GM12872 (cell line): ENCODE results near the gene IL10RA.

ENCODE experiments used
- CTCF ChIP-seq: IDR thresholded peaks from 3 replicates; pipeline ENCODE4 v1.5.1; 2011; ENCODE audit warnings: low read depth, mild to moderate bottlenecking, low read length, moderate library complexity; ENCODE audit not compliant: insufficient read depth

IL10RA gene

DNA sequence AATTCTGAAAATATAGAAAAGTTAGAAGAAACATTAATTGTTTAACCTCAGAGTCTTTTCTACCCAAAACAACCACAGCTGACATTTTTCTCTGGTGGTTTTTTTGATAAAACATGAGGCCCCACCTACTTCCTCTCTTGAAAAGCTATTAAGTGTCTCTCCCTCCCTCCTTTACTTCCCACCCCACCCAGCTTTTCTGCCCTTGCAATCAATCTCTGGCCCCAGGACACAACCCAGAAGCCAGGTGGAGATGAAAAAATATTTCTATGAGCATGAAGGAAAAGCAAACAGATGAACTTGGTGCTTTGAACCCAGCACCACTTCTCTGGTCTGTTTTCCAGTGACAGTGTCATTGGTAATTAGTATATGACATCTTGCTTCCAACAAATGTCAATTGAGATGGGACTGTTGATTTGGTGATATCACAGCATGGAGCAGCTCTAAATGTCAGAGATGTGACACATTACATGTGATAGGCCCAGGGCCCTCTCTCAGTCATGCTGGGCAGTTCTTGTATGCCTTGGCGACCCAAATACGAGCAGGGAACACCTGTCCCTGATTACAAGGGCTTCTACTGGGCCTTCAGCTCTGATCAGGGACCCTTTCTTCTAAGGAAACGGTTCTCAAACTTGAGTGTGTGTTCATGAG, 33.0 kb upstream of the IL10RA start:
- no peak for TF ChIP-seq CTCF

DNA sequence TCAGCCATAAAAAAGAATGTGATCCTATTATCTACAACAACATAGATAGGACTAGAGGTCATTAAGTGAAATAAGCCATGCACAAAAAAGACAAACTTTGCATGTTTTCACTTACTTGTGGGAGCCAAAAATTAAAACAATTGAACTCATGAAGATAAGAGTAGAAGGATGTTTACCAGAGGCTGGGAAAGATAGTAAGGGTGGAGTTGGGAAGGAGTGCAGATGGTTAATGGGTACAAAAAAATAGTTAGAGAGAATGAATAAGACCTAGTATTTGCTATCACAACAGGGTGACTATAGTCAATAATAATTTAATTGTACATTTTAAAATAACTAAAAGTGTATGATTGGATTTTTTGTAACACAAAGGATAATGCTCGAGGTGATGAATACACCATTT, 27.2 kb upstream of the IL10RA start:
- TF ChIP-seq CTCF = no peak

- no peak for TF ChIP-seq CTCF
These were observed 26.6 kb upstream of the IL10RA start for GRCh38 chr11:117959438-117960149.

- TF ChIP-seq CTCF = no peak
These were observed 25.8 kb upstream of the IL10RA start for GRCh38 chr11:117960406-117960805.

DNA sequence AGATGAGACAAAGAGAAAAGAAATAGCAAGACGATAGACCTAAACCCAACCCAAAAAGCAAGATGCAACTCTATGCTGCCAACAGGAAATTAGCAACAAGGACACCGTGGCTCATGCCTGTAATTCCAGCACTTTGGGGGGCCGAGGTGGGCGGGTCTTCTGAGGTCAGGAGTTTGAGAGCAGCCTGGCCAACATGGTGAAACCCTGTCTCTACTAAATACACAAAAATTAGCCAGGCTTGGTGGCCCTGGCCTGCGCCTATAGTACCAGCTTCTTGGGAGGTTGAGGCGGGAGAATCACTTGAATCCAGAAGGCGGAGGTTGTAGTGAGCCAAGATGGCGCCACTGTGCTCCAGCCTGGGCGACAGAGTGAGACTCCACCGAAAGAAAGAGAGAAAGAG, 24.3 kb upstream of the IL10RA start:
- TF ChIP-seq CTCF = no peak

DNA sequence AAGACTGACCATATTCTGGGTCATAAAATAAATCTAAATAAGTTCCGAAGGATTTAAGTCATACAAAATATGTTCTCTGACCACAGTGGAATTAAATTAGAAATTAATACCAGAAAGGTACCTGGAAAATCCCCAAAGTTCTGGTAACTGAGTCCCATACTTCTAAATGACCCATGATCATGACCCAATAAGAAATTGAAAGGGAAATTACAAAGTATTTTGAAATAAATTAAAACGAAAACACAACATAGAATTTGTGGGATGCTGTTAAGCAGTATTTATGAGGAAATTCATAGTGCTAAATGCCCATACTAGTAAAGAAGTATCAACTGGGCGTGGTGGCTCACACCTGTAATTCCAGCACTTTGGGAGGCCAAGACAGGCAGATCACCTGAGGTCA, 23.4 kb upstream of the IL10RA start:
- no peak for TF ChIP-seq CTCF

DNA sequence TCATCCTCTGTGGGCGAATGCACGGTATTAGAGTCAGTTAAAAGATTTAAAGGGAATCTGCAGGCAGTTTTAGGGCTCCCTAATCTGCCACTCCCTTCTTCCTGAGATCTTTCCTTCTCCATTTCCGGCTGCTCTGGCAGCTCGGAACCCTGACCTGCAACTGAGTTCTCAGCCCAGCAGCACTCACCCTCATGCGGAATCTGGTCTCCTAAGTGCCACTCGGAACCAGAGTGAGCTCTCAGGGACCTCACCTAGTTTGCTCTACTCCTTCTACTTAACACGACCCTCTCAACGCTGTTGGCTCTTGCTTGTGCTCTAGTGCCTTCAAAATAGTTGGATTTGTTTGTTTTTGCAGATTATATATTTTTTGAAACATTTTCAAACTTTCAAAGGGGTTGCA, 19.3 kb upstream of the IL10RA start:
- TF ChIP-seq CTCF = no peak
